Cortex of kidney (tissue), 1 donor: ENCODE results near the gene C1QL4.
"Not testable (repeated sequence)": the region's sequence is repeated elsewhere in the genome, so short reads cannot be mapped to it uniquely, and the experiment has no call there.

ENCODE experiments used
- DNase-seq: peaks from one replicate; lab custom pipeline; 2025; lab: John Stamatoyannopoulos, UW

C1QL4 gene

DNA sequence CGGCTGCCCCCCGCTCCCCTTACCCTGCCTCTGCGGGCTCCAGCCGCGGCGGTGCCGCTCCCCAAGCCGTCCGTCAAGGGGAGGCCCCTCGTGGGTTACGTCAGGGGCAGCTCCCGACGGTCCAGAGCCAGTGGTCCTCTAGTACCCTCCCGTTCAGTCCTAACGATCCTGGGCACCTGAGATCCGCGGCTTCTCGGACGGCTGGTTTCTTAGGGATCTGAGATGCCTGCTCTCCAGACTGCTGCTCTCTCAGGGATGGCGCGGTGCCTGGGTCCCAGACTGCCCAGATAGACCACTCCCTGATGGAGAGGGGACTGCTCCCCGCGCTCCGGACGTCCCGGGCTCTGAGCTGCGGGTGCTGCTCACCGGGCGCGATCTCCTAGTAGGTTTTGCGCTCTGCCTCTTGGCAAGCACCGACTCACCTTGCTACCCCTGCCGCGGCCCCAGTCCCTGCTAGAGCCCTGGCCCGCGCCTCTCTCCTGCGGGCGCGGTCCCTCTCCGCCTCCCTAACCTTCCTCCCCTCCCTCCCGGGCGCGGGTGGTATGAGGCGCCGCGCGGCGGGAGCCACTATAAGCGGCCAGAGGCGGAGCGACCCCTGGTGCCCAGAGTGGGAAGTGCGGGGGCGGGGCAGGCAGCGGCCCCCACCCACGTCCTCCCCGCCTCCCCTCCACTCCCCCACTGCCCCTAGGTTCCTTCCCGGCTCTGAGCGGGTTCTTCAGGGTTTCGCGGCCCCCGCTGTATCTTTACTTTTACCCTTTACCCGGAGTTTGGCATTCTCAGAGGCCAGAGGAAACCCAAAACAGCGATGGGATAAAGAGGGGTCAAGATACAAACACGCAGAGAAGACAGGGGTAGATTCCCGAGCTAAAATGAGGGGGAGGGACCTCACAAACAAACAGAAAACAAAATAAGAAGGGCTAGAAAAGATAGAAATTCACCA is at the start of gene C1QL4:
TSS of gene C1QL4 (minus strand) at position 544 of the 940 bp plus-strand sequence. CDS start 711 bp downstream, outside the sequence.
- DNase-seq, result no peak

DNA sequence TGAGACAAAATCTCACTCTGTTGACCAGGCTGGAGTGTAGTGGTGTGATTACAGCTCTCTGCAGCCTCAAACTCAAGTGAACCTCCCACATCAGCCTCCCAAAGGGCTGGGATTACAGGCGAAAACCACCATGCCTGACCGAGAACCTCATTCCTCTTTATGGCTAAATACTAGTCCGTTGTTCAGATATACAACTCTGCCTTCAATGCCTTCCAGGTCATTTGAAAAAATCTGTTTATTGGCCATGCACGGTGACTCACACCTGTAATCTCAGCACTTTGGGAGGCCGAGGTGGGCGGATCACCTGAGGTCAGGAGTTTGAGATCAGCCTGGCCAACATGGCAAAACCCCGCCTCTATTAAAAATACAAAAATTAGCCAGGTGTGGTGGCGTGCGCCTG is 43.2 kb upstream of the C1QL4 start:
- not testable (repeated sequence) for DNase-seq

DNA sequence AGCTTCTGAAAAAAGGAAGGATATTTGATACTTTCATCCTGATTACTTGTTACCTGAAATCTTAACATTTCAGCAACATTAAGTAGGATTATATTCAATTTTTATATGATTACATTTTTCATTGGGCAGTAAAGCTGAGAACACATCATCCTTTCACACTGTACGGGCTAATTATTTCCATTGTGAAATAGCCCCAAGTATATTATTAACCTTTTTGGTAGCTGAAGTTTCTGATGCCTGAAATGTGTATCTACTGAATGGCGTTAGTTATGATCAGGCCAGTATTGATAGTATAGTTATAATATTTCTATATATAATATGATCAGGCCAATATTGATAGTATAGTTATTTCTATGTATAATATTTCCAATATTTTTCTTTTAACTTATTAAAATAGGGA is 40.4 kb upstream of the C1QL4 start:
- DNase-seq, result no peak

DNA sequence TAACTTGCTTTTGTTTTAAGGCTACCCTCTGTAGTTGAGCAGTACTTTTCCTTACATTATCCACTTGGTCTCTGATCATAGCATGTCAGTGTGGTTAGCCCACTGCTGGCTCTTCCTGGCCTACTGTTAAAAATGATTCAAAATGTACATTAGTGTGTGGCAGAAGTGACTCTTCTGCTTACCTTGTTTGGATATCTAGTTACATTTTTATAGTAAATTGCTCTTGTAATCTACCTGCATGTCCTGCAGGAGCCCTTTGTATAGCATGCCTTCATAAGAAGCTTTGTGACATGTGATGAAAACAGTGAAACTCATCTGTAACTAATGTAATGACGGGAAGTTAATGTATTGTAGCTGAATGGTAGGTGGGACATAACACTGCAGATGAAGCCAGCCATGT is 38.4 kb upstream of the C1QL4 start:
- DNase-seq, result no peak

DNA sequence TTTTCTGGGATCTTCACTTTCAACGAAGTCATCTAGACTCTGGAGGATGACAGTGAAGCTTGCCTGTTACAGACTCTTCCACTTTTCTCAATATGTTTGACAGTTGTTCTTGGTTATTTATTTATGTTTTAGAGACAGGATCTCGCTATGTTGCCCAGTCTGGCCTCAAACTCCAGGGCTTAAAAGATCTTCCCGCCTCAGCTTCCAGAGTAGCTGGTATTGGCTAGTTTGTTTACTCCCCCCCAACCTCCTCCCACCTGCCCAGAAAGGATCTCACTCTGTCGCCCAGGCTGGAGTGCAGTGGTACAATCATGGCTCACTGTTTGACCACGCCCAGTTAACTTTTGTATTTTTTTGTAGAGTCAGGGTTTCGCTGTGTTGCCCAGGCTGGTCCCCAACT is 33.6 kb upstream of the C1QL4 start:
- DNase-seq, result no peak

DNA sequence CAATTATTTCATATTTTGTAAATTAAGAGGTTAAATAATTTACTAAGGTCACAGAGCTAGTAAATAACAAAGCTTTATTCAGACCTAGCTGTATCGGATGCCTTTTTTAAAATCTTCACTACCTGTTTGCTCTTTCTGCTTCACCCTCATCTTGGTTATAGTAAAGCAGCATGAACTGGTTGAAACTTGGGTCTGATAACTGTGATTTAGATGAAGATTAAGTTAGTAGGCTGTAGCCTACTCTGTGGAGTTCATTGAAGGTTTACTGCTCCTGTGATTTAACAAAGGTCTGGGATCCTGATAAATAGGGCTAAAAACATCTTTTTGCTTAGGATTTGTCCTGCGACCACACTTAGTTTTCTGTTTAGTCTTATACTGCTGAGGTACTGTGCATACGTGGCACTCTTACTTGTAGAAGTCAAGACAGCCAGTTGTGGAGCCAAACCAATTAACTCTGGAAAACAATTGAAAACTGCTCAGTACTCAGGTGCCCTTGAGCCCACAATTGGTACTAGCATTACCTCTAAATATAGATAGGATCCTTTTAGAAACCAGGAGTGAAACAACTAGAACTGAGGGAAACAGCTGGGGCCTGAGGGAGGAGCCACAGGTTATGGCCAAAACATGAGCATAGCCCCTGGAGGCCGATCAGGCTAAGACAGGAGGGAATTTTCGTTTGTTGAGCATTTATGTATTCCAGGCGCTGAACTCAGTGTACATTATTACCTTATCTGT is 32.6 kb upstream of the C1QL4 start:
- DNase-seq, result no peak

DNA sequence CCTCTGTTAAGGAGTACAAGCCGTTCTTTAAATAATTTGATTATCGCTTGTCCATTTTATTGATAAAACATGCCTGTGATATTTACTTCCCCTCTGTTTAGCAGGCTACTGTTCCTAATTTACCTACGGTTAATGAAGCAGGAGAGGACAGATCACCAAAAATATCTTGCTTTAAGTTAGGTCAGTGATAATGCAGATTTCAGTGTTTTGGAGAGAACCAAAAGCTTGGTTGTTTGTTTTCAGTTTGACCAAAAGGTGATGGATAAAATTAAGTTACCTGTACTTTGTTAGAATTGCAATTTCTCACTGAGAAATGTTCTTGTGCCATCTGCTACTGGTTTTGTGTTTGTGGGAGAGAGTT is 31.2 kb upstream of the C1QL4 start:
- no peak for DNase-seq

DNA sequence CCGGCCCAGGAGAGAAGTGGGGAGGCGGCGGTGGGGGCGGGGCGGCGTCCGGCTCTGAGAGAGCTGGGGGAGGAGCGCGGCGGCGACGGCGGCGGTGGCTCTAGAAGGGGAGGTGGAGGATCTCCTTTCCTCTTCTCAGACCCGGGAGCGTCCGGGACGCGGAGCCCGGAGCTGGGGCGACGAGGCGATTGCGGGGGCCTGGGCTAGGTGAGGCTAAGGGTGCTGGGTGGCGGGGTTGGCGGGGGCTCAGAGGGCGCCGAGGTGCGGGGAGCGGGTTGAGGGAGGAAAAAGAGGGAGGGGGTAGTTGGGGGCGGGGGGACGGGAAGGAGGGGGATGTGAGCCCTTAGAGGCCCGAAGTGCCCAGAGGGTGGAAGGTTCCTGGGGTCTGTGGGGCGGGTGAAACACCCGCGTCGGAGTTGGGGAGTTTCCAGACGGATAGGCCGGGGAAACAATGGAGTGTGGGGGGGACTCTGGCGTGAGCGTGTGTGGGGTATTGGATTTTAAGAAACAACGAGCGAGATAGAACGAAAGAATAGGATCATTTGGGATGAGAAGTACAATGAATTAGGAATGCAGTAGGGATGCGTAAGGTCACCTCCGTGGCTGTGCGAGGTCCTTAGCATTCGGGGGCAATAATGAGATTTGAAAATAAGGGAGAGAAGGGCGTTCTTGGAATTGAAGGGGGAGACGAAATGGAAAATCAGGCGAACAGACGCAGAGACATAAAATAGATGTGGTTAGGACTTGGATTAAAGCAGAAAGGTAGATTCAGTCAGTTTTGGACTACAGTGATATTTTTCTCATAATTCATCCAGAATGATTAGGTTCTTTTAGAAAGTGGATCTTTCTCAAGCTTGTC is 30.6 kb upstream of the C1QL4 start, which contains the start of gene SPATS2:
TSS of gene SPATS2 (plus strand) at position 82 of the 859 bp plus-strand sequence. CDS start 93,551 bp downstream, outside the sequence.
- DNase-seq, result no peak

DNA sequence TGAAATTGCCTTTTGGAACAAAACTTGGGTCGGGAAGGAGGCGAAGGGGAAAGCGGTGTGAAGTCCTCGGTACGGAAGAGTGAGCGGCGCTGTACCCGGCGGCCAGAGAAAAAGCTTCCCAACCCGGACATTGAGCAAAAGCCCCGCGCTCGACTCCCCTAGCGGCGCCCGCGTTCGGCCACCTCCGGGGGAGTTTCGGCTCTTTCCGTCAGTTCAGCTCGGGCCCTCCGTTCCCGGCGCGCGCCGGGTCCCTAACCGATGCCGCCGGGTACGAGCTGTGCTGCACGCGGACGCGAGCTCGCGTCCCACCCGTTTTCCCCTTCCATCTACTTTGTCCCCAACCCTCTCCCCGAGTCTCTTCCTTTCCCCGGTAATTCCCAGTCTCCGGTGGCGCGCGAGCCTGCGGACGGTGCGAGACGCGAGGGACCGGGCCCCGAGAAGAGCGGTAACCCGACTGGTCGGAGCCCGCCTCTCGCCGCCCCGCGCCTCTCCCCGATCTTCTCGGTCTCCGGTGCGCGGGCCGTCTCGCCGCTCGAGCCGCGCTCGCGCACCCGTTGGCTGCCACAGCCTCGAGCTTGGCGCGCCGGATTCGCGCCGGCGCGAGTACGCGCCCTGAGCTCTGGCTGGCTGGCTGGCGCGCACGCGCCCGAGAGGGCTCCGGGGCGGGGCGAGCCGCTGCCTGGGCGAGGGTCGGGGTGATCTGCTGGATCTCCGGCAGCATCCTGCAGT is 29.8 kb upstream of the C1QL4 start:
- DNase-seq, result no peak

DNA sequence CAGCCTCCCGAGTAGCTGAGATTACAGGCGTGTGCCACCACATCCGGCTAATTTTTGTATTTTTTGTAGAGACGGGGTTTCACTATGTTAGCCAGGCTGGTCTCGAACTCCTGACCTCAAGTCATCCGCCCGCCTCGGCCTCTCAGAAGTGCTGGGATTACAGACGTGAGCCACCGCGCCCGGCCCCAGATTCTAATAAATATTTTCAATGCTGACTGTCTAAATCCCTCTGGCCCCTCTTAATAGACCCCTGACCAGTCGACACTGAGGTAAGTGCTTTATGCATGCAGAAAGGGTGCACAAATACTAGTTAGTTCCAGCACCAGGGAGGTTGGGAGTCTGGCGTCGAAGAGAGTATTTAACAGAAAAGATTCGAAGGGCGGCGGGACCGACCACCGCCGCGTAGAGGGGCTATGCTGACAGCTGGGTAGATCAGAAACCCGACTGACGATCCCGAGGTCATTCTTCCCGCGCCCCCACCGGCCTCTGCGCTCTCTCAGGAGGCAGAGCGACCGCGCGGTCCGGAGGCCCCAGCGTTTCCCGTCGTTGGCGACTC is 29.2 kb upstream of the C1QL4 start:
- no peak for DNase-seq

DNA sequence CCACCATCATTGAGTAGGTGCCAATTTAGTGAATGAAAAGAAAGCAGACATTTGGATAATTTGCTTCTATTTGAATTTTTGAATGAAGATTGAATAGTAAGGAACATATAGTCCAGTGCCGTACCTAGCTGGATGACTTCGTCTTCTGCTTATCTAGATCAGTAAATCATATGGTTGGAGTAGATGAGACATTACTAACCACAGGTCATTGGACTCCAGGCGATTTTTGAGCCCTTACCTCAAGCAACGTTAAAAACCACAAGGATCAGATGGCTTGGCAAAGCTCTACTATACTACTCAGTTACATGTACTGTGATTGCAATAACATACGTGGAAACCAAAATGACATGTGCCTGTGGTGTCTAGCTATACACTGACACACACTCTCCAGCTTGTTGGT is 28.6 kb upstream of the C1QL4 start:
- no peak for DNase-seq

DNA sequence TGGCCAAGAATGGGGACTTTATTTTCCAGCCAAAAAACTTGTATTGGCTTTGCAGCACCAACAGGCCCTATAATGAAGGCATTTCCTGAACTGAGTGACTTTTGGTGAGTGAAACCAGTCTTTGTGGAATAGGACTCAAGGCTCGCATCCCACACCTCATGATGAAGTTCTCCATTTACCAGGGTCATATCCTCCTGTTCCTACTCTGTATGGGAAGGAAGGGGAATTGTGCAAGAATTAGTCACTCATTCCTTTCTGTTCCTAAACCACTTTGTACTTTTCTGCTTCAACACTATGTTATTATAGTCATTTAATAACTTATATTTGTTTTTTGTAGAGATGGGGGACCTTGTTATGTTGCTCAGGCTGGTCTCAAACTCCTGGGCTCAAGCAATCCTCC is 28.0 kb upstream of the C1QL4 start:
- no peak for DNase-seq

DNA sequence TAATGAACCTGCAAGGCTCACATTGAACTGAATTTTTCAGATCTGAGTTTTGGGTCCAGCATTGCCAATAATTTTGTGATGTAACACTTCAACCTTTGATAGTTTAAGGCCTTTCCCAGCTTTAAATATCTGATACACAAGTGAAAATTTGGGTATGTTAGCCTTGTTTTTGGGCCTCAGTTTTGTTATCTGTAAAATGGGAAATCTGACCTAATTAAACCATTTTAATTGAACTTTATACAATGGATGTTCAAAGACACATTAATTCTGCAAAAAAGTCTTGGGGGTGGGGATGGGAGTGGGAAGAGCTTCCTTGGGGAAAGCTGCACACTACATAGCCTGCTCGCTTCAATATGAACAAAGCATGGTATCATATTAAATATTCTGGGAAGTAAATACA is 25.1 kb upstream of the C1QL4 start:
- DNase-seq, result no peak

DNA sequence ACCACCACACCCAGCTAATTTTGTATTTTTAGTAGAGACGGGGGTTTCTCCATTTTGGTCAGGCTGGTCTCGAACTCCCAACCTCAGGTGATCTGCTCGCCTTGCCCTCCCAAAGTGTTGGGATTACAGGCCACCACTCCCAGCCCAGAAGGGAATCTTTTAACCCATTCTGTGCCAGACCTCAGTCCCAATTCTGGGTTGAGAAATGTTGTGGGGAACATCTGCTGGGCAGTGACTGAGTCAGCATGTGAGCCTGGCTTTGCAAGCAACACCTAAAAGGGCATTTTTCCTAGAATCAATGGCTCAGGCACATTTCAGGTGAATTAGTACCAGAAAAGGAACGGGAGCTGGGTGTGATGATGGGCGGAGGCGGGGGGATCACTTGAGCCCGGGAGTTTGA is 22.7 kb upstream of the C1QL4 start:
- no peak for DNase-seq

DNA sequence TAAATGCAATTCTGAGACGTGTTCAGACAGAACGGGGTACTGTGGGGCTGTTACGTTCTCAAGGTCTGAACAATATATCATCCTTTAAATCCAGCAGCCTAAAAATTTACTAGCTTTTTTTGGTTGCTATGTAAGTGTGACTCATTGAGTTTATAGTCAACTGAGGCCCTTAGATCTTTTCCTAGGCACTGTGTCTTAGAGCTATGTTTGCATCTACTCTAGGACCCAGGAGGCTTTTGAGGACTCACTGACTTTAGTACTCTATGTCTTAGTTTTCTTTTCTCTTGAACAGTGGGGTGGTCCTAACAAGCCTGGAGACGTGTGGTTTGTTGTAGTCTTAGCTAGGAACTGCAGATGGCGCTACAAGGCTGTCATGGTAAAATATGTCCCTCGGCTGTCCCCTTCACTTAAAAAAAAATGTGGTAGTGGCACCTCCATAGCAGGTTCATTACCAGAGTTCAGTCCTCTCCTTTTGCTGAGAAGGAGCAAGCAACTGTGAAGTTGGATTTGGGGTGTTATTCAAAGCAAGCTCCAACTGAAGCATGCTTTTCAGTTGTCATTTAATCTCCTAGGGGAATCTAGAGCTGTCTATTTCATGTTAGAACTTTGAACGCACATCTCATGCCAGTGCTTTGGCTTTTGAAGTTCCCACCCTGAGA is 21.6 kb upstream of the C1QL4 start:
- no peak for DNase-seq

DNA sequence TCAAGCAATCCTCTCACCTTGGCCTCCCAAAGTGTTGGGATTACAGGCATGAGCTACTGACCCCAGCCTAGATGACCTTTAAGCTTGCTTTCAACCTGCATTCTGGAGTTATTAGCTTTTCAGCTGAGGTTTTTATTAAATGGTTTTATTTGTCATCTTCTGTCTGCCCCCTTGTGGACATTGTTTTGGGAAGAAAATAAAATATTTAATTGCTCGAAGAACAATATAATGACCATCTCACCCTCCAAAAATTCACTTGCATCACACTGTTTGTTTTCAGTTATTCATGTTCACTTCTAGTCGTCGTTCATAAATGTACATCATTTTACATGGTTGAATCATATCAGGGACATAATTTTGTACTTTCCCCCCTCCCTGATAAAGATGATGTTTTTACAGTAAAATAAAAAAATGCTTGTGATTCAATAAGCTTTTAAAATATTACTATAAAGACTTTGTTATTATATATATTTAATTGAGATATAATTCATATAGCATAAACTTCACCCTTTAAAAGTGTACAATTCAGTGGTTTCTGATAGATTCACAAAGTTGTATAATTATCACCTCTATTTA is 20.2 kb upstream of the C1QL4 start:
- DNase-seq, result no peak

DNA sequence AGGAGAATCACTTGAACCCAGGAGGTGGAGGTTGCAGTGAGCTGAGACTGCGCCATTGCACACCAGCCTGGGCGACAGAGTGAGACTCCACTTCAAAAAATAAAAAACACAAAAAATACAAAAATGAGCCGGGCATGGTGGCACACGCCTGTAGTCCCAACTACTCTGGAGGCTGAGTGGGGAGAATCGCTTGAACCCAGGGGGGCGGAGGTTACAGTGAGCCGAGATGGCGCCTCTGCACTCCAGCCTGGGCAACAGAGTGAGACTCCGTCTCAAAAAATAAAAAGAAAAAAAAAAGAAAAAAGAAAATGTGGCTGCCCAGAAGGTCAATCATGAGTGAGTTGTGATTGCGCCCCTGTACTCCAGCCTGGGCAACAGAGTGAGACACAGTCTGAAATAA is 18.9 kb upstream of the C1QL4 start:
- no peak for DNase-seq

DNA sequence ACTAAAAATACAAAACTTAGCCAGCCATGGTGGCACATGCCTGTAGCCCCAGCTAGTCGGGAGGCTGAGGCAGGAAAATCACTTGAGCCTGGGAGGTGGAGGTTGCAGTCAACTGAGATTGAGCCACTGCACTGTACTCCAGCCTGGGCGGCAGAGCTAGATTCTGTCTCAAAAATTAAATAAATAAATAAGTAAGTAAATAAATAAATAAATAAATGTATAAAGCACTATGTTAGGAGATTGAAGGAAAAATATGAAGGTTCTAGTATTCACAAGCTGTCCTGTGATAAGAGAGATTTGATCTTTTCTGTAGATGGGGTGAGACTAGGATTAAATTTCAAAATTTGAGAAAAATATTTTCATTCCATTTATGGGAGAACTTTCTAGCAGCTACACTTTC is 15.4 kb upstream of the C1QL4 start:
- no peak for DNase-seq

DNA sequence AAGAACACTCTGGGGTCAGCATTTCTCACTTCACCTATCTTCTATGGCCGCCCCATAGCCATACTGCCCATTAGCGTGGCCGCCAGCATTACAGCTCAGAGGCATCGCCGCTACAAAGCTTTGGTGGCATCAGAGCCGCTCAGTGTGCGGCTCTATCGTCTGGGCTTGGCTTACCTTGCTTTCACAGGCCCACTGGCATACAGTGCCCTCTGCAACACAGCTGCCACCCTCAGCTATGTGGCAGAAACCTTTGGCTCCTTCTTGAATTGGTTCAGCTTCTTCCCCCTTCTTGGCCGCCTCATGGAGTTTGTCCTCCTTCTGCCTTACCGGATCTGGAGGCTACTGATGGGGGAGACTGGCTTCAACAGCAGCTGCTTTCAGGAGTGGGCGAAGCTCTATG is 12.3 kb upstream of the C1QL4 start:
- no peak for DNase-seq

DNA sequence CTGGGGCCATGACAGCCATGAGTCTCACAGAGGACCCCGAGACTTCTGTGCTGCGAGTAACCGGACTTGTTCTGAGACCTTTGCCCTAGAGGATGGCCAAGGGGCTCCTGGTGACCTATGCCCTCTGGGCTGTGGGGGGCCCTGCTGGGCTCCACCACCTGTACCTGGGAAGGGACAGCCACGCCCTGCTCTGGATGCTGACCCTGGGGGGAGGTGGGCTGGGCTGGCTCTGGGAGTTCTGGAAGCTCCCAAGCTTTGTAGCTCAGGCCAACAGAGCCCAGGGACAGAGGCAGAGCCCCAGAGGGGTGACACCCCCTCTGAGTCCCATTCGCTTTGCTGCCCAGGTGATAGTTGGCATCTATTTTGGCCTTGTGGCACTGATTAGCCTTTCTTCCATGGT is 11.8 kb upstream of the C1QL4 start:
- DNase-seq, result no peak
